Measurements from ENCODE around the gene EIF6.

GRCh38 chr20:35277531-35278395, 6.8 kb downstream of the EIF6 start, which contains the start of gene MMP24OS:
- TF ChIP-seq EZH2phosphoT487 (IDR thresholded peaks at IDR 0.05; ENCODE audit: insufficient read depth, low read depth) (no peak), EZH2 (IDR thresholded peaks at IDR 0.05; ENCODE audit: insufficient read depth, poor library complexity, severe bottlenecking) (no peak)
